IPS-15b (cell line): Measurements from ENCODE around the gene BSN.

Experiments
- H3K27me3 ChIP-seq: one replicate; pipeline ENCODE4 v1.6.1; 2013; ENCODE audit warnings: low read length; ENCODE audit not compliant: control insufficient read depth, insufficient read depth
- H3K36me3 ChIP-seq: one replicate; pipeline ENCODE4 v1.6.1; 2013; ENCODE audit warnings: low read length; ENCODE audit not compliant: control insufficient read depth, insufficient read depth
- H3K4me1 ChIP-seq: one replicate; pipeline ENCODE4 v1.6.1; 2013; ENCODE audit warnings: mild to moderate bottlenecking, low read length; ENCODE audit not compliant: control insufficient read depth, insufficient read depth
- H3K4me3 ChIP-seq: one replicate; pipeline ENCODE4 v1.5.1; 2013; ENCODE audit warnings: low read depth, low read length
- H3K9ac ChIP-seq: one replicate; pipeline ENCODE4 v1.6.1; 2013; ENCODE audit warnings: low read depth, mild to moderate bottlenecking, low read length
- H3K9me3 ChIP-seq: one replicate; pipeline ENCODE4 v1.6.1; 2013; ENCODE audit warnings: mild to moderate bottlenecking, low read length; ENCODE audit not compliant: control insufficient read depth, insufficient read depth

Gene BSN

DNA sequence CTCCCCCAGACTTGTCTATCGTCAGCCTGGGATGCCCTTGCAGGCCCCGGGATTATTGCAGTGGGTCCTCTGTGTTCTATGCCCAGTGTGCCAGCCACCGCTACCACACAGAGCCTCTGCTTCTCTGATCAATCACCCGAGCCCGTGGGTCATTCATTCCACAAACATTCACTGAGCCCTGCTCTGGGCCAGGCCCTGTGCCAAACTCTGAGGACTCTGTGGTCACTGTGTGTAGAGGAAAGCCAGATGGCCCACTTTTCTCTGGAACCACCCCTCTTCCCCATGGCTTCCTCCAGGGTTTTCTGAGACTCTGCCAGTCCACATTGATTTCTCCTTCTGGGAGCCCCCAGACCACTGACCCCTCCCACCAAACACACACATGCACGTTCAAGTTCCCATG, 55.5 kb downstream of the BSN start:
- Histone ChIP-seq H3K27me3 (no peaks in the 10 kb centered on the region), H3K4me3 (no peak overlapping the region), H3K36me3 (no peaks in the 10 kb centered on the region), H3K9me3 (no peaks in the 10 kb centered on the region), H3K4me1 (no peaks in the 10 kb centered on the region), H3K9ac (no peak overlapping the region)

DNA sequence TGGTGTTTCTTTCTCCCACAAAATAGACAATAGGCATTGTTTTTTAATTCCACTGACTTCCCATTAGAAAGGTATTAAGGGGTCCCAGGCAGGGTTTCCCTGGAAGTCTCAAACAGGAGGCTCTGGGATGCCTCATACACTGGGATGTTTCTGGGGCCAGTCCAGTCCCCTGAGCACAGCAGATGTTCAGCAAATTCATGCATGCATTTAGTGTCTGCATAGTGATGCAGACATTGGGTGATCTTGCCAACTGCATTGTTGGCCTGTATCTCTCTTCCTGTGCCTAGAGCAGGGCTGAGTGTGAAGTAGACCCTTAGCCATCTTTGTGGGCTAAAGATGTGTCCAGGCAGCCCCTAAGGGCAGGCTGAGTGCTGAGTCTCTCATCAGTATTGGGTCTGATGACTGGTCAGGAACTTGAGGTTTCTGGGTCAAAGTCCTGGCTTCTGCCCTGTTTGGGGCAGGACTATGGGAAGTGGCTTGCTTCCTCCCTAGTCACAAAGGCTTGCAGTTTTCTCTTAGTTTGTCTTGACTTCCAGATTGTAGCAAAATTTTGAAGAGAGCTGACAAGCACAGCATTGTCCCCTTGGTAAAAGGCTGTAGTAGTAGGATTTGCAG, 56.5 kb downstream of the BSN start:
- Histone ChIP-seq H3K4me3 (no peak overlapping the region), H3K9ac (no peak overlapping the region), H3K9me3 (no peaks in the 10 kb centered on the region), H3K36me3 (no peaks in the 10 kb centered on the region), H3K4me1 (no peaks in the 10 kb centered on the region), H3K27me3 (no peaks in the 10 kb centered on the region)

DNA sequence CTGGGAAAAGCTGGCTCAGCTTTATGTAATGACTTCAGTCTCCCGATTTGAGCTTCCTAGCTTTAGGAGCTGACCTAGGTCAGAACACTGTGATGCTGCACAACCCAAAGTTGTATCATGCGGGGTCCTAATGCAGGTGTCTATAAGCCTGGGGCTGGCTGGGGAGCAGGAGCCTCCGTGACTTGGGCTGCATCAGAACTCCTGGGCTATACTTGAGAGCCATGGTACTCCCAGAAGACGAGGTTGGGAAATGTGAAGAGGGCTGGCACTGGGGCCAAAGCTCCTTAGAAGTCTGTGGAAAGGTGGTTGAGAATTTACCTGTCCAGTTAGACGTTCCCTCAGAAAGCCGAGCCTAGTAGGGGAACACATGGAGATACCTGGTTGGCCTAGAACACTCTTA, 57.0 kb downstream of the BSN start:
- peaks cover 2% of the 10 kb centered on the region for H3K4me1 ChIP-seq
- H3K36me3 ChIP-seq = no peaks in the 10 kb centered on the region
- H3K9me3 ChIP-seq = no peaks in the 10 kb centered on the region
- H3K9ac ChIP-seq = no peak overlapping the region
- H3K4me3 ChIP-seq = no peak overlapping the region
- no peaks in the 10 kb centered on the region for H3K27me3 ChIP-seq

DNA sequence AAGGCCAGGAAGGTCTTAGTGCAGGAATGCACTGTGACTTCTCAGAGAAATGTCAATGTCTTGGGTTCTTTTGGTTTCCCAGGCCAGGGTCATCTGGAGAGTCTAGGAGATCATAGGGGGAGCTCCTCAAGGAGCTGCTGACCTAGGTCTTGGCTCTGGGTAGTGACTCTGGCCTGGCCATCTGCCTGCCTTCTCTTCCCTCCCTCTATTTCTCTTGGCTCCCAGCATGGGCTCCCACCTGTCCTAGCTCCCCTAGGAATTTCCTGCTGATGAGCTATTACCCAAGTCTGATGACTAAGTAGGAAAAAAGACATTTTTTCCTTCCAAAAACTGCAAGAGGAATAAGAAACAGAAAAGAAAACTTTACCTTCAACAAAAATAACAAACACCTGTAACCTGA, 57.4 kb downstream of the BSN start:
- no peaks in the 10 kb centered on the region for H3K36me3 ChIP-seq
- H3K4me1 ChIP-seq = peaks cover 4% of the 10 kb centered on the region
- H3K27me3 ChIP-seq = no peaks in the 10 kb centered on the region
- H3K9me3 ChIP-seq = no peaks in the 10 kb centered on the region
- no peak overlapping the region for H3K4me3 ChIP-seq
- H3K9ac ChIP-seq = no peak overlapping the region

DNA sequence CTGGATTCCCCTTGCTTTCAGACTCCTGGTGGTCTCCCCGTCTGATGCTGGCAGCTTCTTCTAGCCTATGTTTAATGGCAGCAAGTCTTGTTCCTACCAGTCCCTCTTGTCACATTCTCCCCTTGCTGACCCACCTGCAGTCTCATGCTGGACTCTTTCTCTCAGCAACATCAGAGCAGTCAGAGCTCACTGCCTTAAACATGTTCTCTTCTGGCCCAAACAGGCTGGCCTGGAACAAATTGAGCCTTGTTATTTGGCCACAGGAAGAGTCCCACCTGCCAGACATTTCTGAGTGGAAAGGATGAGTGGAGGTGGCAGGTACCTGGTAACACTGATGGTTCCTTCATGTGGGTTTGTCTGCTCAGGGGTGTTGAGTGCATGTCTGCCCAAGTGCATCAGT, 60.7 kb downstream of the BSN start:
- no peaks in the 10 kb centered on the region for H3K27me3 ChIP-seq
- H3K9me3 ChIP-seq = no peaks in the 10 kb centered on the region
- H3K4me3 ChIP-seq = no peak overlapping the region
- no peaks in the 10 kb centered on the region for H3K36me3 ChIP-seq
- H3K9ac ChIP-seq = no peak overlapping the region
- peaks cover 5% of the 10 kb centered on the region for H3K4me1 ChIP-seq

DNA sequence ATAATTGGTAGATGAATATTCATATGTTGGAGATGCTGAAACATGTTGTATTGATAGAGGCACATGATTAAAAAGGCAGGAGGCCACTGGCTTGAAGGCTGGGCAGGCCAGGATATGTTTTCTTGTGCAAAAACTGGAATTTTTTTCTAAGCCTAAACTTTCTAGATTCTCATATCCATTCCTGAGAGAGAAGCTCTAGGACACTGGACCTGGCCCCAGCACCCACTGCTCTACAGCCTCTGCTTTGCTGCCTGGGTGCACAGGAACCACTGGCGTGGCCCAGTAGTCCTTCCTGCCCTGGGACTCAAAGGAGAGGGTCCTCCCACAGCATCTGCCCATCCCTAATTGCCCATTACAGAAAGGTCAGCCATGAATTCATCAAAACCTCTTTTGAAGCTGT, 61.8 kb downstream of the BSN start:
- peaks cover 5% of the 10 kb centered on the region for H3K4me1 ChIP-seq
- H3K9me3 ChIP-seq = no peaks in the 10 kb centered on the region
- no peaks in the 10 kb centered on the region for H3K27me3 ChIP-seq
- no peaks in the 10 kb centered on the region for H3K36me3 ChIP-seq
- H3K4me3 ChIP-seq = no peak overlapping the region
- no peak overlapping the region for H3K9ac ChIP-seq

DNA sequence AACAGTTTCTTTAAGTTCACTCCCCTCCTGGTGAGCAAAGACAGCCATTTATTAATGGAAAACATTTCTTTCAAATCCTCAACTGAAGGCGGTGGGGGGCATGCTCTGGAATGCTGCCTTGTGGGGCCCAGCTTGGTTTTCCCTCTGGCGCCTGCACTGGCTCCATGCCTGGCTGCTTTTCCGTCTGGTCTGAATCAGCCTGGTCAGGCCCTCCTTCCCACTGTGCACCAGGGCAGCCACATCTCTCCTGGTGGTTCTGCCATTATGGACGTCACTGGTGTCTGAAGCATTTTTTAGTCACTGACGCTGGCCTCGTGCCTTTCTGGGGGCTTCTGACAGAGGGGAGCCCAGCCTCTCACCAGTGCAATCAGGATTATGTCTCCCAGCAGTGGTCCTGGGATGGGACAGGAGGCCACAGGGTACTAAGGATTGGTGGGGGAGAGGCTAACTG, 62.2 kb downstream of the BSN start:
- Histone ChIP-seq H3K4me3 (no peak overlapping the region), H3K4me1 (peaks cover 5% of the 10 kb centered on the region), H3K27me3 (no peaks in the 10 kb centered on the region), H3K9me3 (no peaks in the 10 kb centered on the region), H3K9ac (no peak overlapping the region), H3K36me3 (no peaks in the 10 kb centered on the region)

DNA sequence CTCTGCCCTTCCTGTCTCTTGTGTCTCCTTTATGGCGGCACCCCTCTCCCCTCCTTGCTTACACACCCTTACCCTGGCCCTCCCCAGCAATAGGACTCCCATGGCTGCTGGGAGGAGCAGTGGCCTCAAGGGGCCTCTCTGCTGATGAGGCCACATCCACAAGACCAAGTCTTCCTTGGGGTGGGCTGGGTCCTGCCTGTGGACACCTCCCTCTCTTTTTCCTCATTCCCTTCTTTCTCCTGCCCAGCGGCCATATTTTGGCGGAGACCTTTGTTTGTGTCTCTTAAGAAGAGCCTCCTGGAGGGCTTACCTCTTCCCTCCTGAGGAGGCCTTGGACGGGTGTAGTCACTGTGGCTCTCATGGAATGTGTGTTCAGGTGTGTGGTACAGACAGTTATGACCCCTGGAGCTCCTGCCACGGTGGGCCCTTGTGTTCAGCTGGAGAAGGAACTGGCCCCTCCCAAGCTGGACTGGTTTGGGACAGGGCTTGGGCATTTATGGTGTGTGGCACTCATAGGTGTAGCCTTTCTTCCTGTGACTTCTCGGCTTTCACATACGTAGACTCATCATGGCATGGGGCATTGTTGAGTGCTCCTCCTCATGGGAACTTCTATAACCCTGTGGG, 63.2 kb downstream of the BSN start:
- no peaks in the 10 kb centered on the region for H3K27me3 ChIP-seq
- no peak overlapping the region for H3K4me3 ChIP-seq
- peaks cover 5% of the 10 kb centered on the region for H3K4me1 ChIP-seq
- H3K9me3 ChIP-seq = no peaks in the 10 kb centered on the region
- H3K9ac ChIP-seq = no peak overlapping the region
- no peaks in the 10 kb centered on the region for H3K36me3 ChIP-seq

DNA sequence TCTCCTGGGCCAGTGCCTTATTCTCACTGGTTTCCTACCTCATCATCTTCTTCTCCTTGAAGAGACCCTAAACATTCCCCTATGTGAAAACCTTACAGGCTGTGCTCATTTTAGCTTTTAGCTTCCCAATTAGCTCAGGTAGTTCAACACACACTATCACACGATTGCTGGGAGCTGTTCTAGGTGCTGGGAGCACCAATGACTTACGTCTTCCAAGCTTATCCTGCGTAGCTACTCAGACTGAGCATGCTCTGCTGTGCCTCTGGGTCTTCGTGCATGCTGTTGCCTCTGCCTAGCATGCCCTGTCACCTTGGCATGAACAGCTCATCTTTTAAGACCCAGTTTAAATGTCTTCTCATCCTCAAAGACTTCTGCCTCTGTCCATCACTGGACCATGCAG, 64.1 kb downstream of the BSN start:
- Histone ChIP-seq H3K4me1 (peaks cover 5% of the 10 kb centered on the region), H3K9ac (no peak overlapping the region)

DNA sequence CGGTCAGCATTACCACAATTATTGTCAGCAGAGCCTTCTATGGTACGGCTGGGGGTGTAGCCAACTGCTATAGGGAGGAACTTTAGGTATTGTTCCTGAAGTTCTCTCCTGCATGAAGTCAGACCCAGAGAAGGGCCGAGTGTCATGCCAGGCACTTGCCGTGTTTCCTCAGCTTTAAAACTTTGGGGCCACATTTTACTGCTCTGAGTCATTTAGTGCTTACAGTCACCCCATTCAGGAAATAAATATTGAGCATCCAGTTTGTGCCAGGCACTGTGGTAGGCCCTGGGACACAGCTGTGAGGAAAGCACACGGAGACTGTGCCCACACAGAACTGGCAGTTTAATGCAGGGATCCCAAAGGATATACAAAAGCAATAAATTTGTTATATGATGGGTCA, 65.4 kb downstream of the BSN start:
- Histone ChIP-seq H3K36me3 (no peaks in the 10 kb centered on the region), H3K9me3 (no peaks in the 10 kb centered on the region), H3K27me3 (no peaks in the 10 kb centered on the region), H3K9ac (no peak overlapping the region), H3K4me3 (no peak overlapping the region), H3K4me1 (peaks cover 5% of the 10 kb centered on the region)

More for the DNA sequence above, 64.1 kb downstream of the BSN start:
- Histone ChIP-seq H3K4me3 (no peak overlapping the region), H3K9me3 (no peaks in the 10 kb centered on the region), H3K36me3 (no peaks in the 10 kb centered on the region), H3K27me3 (no peaks in the 10 kb centered on the region)

DNA sequence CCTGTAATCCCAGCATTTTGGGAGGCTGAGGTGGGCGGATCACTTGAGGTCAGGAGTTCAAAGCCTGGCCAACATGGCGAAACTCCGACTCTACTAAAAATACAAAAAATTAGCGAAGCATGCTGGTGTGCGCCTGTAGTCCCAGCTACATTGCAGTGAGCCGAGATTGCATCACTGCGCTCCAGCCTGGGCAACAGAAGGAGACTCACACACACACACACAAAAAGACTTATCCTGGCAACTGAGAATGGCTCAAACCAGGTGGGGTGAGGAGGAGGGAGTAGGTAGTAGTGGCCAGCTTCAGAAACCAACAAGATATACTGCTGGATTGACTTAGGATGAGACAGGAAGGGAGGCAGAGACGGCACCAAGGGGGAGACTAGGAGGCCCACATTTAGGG, 66.5 kb downstream of the BSN start:
- Histone ChIP-seq H3K9me3 (no peaks in the 10 kb centered on the region), H3K4me1 (peaks cover 5% of the 10 kb centered on the region), H3K36me3 (no peaks in the 10 kb centered on the region), H3K27me3 (no peaks in the 10 kb centered on the region), H3K4me3 (no peak overlapping the region), H3K9ac (no peak overlapping the region)

DNA sequence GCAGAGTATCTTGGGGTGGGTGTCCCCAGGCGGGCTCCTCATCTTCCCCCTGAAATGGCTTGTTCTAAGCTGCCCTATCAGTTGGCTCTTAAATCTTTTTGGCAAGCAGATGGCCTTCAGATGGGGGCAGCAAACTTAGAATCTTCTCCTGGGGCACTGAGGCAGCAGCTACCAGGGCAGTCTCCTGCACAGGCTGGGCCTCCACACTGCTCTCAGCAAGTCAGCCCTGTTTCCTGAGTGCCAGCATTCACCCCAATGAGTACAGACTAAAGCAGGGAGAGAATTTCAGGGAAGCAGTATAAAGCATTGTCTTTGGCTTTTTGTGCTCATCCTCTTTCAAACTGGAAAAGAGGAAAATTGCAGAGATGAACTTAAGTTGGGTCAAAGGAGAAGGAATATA, 68.8 kb downstream of the BSN start:
- H3K9ac ChIP-seq = no peak overlapping the region
- H3K4me1 ChIP-seq = no peaks in the 10 kb centered on the region
- no peaks in the 10 kb centered on the region for H3K9me3 ChIP-seq

More for the DNA sequence above, 68.8 kb downstream of the BSN start:
- H3K4me3 ChIP-seq = no peak overlapping the region
- H3K36me3 ChIP-seq = no peaks in the 10 kb centered on the region
- H3K27me3 ChIP-seq = no peaks in the 10 kb centered on the region
